Raji (cell line): ENCODE data around the gene APAF1.

ENCODE experiments used
- POLR2A ChIP-seq: IDR thresholded peaks from 2 replicates; pipeline ENCODE4 v1.6.1; 2011; ENCODE audit warnings: low read depth, low read length, control low read depth; ENCODE audit not compliant: insufficient read depth

The APAF1 gene

GRCh38 chr12:98736352-98737321, 91.5 kb downstream of the APAF1 start:
- no peak for TF ChIP-seq POLR2A

- TF ChIP-seq POLR2A: no peak
These were observed 92.2 kb downstream of the APAF1 start for GRCh38 chr12:98737322-98737712.

DNA sequence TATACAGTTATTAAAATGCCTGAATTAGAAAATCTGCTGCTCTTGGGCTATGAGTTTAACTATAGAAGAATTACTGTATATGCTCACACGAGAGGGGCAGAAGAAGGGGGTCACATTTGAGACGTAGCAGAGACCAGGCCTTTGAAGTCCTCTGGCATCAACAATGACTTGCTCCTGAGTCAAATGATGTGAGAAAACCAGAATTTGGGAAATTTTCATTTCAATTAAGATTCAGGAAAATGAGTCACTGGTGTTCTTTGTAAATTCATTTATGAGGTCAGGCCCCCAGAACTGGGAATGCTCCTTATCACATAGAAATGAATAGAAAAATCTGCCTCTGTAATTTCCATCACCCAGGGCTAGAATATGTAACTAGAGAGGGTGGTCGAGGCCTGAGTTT, 92.9 kb downstream of the APAF1 start:
- no peak for TF ChIP-seq POLR2A

GRCh38 chr12:98738539-98738938, 93.4 kb downstream of the APAF1 start:
- TF ChIP-seq POLR2A: no peak

DNA sequence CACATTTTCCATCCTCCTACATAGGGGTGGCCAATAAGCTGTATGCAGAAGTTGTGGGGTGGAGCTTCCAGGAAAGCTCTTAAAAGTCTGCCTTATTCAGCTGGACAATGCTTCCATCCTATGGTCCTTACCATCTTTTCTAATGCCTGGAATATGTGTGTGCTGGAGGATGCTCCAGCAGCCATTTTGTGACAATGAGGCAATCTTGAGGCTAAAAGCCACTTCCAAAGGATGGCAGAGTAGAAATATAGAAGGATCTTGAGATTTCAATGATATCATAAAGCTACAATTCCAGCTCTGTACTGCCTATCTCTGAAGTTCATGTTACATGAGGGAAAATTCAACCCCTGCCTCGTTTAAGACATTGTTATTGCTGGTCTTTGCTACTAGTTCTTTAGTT, 95.7 kb downstream of the APAF1 start:
- TF ChIP-seq POLR2A: no peak

DNA sequence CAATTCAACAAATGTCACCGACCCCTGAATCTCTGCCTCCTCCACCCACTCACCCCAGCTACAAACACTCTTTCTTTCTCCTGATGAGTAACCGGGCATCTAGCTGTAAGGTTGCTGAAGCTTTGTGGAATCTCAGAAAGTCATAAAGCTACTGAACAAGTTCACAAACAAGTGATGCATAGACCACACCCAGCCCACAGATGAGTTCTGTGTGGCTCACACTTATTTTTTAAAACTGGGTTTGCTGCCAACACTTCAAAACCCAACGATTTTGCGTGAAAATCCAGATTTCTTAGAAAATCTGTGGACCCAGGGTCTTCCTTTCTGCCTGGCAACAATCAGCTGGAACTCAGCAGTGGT, 96.1 kb downstream of the APAF1 start:
- no peak for TF ChIP-seq POLR2A

DNA sequence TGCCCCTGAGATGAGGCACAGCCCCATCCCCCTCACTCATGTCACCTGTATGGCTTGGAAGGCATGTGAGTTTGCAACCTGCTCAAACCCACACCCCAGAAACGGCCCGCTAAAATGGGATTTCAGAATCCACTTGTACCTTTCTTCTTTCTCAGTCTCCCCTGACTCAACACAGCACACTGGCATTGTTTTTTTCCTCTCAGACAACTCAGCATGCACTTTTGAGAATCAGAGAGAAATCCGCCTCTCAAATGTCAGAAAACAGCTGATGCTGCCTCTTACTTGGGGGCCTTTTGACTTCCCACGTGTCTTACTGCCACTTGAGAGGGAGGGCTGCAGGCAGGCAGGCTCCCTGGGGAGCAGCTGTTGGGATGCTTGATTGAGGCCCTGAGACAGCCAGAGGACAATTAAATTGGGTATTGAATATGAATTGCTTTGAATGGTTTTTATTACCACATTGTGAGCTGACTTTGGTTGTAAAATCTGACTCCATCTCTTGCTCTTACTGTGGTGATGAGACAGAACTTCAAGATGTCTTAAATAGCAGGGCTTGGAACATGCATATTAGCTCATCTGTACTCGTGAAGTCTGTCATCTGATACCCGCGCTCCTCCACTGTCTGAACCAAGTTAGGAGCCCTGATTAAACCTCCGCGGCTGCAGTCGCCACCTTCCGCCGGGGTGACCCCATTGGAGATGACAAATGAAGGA, 96.6 kb downstream of the APAF1 start:
- no peak for TF ChIP-seq POLR2A

DNA sequence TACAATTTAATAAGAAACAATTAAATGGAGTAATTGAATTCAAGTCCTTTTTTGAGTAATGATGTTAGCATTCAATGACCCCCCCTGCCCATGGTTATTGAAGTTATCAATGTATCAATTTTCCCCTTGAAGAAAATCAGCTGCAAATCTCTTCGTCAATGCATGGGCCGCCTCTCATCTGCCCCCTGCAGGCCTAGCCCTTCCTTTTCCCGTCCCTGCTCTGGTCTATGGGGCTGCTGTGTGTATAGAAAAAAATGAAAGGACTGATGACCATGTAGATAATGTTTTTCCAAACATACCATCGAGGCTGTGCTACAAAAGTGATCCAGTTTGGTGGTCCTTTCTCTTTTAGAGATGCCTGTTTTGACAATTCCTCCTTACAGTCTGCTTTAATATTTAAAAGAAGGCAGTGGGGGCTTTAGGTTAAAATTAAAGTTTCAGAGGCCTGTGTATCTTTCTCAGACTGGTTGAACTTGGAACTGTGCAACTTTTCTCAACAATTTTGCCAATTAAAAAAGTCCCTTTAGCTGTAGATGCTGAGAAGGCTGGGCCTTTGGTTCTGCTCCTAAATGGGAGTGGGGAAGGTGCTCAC, 98.4 kb downstream of the APAF1 start:
- TF ChIP-seq POLR2A: no peak

DNA sequence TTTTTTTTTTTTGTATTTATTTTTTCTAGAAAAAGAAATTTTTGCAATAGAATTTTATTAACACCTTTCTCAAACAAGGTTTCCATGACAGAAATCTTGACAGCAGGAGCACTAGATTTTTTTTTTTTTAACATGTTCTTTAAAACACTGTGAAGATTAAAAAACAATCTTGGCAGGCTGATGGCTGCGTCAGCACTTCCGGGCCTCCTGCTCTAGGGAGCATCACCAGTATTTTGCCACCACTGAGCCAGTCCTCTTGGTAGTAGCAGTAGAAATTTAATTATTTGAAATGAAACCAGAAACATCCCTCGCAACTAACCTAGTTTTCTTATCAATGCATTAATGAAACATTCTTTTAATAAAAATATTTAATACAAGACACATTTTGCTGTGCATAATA, 99.6 kb downstream of the APAF1 start:
- TF ChIP-seq POLR2A: no peak

DNA sequence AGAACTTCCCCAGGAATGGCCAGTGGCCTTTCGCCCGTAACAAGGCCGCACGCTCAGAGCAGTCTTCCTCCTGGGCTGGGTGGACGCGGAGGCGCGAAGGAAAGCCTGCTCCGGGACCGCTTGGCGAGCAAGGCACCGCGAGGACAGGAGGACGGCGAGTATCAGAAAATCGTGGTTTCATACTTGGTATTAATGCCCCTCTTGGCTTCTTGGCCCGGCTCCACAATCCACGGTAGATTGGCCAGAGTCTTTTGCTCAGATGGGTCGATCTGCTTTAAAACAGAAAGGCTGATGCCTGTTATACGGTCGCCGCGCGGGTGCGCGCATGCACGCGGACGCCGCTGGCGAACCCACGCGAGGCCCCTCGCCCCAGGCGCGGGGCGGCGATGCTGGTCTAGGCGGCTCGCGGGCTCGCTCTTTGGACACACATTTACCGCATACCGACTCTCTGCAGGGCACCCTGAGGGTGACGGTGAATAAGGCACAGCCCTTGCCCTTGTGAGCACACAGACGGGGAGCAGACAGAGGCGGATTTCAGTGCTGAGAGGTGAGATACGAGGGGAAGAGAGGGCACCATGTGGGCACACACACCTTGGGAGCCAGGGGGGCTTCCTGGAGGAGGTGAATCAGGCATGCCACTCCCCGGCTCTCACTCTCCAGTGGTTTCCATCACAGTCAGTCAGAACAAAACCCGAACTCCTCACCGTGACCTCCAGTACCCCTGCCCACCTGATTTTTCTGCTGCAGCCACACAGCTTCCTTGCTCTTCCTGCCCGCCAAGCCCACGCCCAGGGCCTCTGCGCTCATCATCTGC, 100.7 kb downstream of the APAF1 start:
- no peak for TF ChIP-seq POLR2A

DNA sequence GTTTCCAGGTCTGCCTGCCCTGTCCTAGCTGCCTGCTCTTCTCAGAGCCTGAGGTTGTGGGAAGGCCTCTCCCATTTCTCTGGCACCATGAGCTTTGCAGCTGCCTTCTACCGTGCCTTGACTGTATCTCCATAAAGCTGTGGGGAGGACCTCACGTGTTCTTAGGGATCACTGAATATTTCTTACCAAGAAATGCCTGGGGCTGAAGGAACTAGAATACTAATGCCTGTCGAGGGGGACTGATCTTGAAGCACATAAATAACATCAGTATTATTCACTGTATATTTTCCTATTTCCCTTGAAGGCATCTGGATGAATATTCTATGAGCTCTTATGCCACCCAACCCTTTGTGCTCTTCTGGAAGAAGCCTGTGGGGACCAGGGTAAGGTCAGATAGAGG, 103.4 kb downstream of the APAF1 start:
- TF ChIP-seq POLR2A: no peak

GRCh38 chr12:98750511-98750910, 105.4 kb downstream of the APAF1 start:
- TF ChIP-seq POLR2A: no peak

DNA sequence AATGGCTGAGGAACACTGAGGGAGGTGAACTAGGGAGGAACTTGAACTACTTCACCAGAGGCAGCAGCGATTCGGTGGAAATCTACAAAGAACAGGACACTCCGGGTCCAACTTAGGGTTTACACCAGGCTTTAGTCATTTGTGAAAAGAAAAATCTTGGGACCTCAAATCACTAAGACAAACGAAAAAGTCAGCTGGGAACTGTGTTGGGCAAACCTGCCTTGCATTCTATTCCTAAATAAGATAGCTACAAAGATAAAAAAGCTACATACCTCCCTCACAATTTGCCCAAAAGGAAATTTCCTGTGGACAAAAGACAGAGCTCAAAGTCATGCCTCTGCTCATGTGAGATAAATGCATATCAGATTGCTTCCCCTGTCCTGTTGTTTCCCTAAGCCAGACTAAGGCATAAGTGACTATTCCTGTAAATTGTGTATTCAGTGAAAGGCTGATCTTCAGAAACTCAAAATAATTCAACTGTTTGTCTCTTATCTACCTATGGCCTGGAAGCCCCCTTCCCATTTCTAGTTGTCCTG, 106.6 kb downstream of the APAF1 start:
- no peak for TF ChIP-seq POLR2A

GRCh38 chr12:98752726-98753125, 107.6 kb downstream of the APAF1 start:
- TF ChIP-seq POLR2A: no peak

- TF ChIP-seq POLR2A: no peak
These were observed 109.0 kb downstream of the APAF1 start for GRCh38 chr12:98754095-98754494.
